Right lobe of liver (tissue), 4 donors: Measurements from ENCODE around the gene TNS1.

Source experiments
- POLR2A ChIP-seq: fragments of 450-650 bp; IDR thresholded peaks from one replicate; pipeline ENCODE4 v1.6.1; 2017; ENCODE audit warnings: antibody characterized with exemption, mild to moderate bottlenecking
- TF ChIP-seq, protein P1 (sequence below), 4 donors: fragments of 200-600 bp in 3 of 4; fragments of 450-650 bp in 1 of 4; IDR thresholded peaks; one replicate each; pipeline versions ENCODE4 v1.5.1 to v1.8.0; 2016 to 2022; ENCODE audit warnings: antibody characterized with exemption in 4 of 4, mild to moderate bottlenecking in 2 of 4
- donor health status: DM: no; HTN: no; CAD: no.
- donor health status: DM: no; HTN: no; CAD: no.
- donor health status: DM: no; HTN: yes; CAD: no.

- TF ChIP-seq, protein P1, sequence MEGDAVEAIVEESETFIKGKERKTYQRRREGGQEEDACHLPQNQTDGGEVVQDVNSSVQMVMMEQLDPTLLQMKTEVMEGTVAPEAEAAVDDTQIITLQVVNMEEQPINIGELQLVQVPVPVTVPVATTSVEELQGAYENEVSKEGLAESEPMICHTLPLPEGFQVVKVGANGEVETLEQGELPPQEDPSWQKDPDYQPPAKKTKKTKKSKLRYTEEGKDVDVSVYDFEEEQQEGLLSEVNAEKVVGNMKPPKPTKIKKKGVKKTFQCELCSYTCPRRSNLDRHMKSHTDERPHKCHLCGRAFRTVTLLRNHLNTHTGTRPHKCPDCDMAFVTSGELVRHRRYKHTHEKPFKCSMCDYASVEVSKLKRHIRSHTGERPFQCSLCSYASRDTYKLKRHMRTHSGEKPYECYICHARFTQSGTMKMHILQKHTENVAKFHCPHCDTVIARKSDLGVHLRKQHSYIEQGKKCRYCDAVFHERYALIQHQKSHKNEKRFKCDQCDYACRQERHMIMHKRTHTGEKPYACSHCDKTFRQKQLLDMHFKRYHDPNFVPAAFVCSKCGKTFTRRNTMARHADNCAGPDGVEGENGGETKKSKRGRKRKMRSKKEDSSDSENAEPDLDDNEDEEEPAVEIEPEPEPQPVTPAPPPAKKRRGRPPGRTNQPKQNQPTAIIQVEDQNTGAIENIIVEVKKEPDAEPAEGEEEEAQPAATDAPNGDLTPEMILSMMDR (IDR thresholded peaks at IDR 0.05), result no peak
- no peak for TF ChIP-seq POLR2A
These were observed 164.4 kb downstream of the TNS1 start for GRCh38 chr2:217838409-217838831.
